SIG-M5 (cell line): ENCODE results near the gene MGMT.

ENCODE experiments used
- DNase-seq: peaks from one replicate; lab custom pipeline; 2025; lab: John Stamatoyannopoulos, UW

Gene MGMT

DNA sequence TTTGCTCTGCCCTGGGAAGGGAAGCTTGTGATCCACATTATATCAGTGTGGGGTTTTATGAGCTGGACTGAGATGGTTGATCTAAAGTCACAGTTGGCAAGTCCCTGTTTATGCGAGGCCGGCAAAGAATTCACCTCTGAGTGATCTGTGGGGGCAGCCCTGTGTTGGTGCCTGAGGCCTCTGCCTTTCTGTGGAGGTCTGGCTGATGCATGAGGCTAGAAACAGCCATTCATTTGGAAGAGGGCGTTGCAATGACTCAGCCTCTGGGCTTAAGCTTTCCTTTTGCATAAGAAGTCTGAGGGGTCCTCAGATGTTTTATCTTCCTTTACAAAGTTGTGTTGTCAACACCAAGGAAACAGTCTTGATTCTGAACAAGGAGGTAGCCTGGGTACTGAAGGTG, 126.9 kb downstream of the MGMT start:
- no peak for DNase-seq

DNA sequence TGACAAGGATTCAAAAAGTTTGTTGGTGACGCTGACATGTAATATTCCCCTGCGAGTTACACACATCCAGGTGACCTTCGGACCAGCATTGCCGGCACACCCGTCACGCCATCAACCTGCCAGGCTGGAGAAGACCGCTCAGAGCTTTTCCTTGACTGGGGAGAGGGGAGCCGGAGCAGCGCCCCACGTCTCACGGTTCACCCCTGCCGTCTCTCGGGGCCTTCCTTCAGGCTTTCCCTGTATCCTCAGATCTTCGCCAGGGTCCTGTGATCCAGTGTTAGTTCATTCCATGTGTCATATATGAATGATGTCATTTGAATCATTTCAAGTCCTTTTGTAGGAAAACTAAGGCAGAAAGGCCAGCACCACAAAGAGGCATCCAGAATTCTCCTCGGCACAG, 127.8 kb downstream of the MGMT start:
- DNase-seq: no peak

DNA sequence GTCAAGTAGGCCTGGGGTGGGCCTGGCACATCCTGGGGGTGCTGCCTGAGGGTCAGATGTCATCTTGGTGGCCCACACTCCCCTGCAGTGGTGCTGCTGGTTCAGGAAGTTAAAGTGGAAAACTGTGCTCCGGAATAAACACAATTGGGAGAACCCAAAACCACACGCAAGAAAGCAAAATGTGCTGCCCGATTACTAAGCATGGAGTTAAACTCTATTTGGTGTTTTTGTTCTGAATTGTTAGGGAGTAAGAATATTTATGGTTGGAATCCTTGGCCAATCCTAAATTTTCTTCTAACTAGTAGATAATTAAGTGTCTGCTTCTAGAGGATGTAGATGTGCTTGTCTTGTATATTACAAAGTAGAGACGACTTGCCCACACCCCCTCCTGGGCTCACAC, 131.4 kb downstream of the MGMT start:
- no peak for DNase-seq

DNA sequence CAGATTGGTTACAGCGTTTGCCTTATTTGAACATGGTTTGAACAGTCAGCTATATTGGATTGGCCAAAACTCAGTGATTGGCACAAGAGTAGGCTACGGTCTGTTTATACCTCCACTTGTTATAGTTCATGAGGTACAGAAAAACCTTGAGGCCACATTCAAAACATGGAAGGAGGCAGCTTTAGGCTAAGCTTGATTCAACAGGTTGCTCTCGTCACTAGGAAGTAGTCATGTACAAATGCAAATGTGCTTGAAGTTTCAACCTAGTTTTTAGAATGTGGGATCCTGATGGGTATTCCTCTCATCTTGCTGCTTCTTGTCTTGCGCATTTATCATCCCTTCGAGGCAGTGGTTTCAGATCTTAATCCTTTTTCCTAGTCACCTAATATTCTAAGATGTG, 132.1 kb downstream of the MGMT start:
- no peak for DNase-seq

DNA sequence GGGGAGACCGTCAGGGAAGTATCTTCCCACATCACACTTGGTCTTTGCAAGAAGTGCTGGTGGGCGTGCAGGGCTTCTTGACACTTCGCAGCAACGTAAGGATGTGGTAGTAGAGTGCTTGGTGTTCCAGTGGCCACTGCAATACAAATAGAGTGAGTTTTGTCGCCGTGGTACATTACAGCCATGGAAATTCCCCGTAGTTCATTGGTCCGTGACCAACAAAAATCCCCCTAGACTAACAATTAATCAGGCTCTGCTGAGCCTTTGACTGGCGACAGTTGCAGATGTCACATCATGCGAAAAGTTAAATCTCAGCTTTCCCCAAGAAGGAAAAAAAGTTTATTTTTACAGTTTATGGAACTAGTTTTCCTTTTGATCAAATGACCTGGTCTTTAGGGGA, 134.7 kb downstream of the MGMT start:
- no peak for DNase-seq

DNA sequence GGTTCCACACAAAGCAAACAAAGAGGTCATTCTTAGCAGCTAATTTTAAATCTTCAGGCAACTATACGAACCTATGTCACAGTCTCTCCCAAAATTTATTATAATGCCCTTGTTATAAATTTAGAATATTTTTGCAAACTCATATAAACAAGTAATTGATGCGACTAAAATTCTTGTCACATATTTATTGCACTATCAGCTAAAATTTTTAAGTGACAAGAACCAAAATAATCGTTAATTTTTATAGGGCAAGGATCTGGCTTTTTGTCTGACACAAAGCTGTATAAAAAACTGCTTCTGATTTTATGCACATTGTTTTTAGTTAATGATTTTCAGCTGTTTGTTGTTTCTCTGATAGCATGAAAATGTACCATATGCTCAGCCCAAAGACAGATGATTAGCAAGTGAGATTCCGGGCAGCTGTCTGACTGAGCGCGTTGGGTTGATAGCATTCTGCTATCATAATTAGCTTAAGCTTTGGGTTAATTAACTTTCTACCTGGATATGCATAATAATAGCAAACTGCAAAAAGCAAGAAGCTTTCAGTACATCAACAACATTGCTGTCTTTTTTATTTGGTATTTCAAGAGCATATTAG, 136.0 kb downstream of the MGMT start:
- no peak for DNase-seq

DNA sequence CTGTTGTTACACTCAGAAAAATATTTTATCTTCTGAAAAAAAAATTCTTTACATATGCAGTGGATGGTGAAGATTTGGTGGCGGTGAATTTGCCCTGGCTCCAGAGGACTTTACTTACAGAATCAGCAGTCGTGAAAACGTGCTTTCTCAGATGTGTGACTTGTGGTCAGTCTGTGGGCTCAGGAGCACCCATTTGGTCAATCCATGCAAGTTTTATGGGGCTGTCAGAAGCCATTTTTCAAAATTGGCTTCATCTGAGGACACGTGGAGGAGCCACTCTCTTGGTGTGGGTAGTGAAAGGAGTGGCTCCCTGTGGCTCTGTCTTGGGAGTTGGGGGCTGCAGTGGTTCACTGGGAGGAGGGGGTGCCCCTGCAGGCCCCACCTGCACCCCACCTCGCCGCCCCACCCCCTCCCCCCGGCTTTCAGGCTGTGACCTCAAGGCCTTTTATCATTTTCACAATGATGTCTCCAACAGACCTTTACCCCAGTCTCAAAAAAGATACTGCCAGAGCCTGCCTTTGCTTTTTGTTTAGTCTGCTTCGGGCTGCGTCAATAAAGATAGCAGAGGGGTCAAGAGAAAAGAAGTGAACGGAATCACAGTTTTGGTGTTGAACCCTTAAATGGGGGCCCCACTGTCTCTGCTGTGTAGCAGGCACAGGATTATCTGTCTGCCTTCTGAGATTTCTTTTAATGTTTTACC, 137.4 kb downstream of the MGMT start:
- DNase-seq: no peak

DNA sequence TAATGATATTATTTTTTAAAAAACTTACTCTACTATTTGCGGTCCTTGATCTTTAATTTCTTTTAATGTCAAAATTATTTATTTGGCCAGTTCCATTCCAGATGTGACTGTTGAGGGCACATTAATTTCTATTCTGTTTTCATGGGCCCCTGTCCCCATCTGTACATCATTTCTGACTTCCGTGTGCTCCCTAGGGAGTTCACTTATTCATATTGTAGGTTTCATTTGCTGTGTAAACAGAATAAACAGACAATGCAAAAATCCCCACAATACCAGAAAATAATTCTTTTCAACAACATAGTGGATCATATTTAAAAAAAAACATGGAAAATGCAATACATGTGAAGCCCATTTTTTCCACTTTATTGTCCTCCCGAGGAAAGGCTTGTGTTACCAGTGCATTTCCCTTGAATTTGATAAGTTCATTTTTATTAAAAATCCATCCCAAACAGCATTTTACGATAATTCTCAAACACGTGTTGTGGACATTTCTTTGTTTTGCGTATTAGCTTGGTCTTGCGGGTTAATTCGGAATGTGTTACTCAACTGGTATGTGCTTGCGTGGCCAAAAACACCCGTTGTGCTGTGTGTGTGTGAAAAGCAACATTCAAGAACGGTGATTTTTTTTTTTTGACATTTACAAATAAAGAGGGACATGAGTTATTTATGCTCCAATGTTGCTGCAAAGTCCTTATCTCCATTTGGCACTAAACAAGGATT, 138.4 kb downstream of the MGMT start:
- DNase-seq: no peak

DNA sequence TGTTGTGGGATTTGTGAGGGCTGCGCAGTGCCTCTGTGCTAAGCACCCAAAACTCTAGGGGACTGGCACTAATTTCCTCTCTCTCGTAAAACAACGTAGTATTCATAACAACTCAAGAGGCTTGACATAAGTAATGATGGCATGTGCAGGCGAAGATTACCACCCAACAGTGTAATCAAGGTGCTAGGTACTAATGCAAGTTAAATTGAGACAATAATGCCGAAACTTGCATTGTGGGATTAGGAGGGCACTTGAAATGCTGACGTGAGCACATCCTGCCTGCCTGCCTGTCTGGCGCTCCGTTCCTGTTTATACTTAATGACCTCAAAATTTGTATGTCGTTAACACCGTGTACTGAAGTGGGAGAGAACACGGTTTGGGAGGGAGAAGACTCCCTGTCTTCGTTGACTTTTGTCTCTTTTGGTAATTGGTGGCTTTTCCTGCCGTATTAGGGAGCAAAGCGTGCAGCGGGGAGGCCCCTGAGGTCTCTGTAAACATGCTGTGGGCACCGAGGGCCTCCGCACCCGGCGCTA, 139.0 kb downstream of the MGMT start:
- no peak for DNase-seq

DNA sequence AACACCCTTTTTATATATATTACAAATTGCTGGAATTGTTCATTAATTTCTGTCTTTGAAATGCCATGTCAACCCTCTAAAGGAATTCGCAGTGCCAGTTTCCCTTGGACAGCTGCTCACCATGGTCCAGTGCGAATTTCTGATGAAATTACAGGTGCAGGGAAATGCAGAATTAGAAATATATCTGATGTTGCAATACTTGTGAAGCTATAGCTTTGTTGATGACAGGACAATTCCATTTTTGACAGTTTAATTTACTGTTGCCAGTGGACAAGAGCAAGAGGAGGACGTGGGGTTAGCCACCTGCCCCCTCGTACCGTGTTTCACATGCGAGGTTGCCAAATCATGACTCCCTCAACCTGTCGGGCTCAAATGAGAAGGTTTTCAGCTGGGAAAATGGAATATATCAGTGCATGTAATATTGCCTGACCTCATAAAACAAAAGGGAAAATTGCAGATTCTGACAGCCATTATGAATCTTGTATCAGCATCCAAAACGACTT, 140.6 kb downstream of the MGMT start:
- no peak for DNase-seq

DNA sequence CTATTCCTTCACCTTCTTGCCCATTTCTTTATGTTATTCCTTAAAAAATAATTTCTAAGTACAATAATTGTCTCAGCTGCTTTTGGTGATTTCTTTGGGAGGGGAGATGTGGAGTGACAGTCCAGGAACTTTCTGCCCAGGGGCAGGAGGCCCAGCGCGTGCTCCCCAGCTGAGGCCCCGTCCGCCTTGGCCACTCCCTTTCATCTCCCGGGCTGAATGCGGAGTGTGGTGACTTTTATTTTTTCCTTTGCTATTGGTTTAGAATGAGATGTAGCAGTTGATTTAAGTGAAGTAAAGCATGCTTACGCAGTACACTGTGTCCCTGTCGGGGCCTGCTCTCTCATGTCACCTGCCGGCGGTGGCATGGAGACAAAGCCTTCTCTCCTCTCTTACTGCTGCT, 141.6 kb downstream of the MGMT start:
- no peak for DNase-seq

DNA sequence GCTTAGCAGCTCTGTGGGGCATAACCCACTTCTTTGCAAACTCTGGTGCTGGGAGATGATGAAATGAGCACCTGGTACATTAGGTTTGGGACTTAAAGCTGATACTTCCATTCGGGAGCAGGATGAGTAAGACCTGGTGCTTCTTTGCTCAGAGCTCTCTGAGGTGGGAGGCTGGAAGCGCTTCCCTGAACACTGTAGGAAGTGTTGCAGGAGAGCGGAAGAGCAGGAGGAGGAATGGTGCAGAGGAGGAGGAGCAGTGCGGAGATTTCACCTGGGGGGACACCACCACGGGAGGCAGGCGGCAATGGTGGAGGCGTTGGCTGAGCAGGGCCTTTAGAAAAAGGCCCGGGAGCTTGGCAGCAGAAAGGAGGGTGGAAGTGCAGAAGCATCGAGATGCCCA, 142.5 kb downstream of the MGMT start:
- no peak for DNase-seq

DNA sequence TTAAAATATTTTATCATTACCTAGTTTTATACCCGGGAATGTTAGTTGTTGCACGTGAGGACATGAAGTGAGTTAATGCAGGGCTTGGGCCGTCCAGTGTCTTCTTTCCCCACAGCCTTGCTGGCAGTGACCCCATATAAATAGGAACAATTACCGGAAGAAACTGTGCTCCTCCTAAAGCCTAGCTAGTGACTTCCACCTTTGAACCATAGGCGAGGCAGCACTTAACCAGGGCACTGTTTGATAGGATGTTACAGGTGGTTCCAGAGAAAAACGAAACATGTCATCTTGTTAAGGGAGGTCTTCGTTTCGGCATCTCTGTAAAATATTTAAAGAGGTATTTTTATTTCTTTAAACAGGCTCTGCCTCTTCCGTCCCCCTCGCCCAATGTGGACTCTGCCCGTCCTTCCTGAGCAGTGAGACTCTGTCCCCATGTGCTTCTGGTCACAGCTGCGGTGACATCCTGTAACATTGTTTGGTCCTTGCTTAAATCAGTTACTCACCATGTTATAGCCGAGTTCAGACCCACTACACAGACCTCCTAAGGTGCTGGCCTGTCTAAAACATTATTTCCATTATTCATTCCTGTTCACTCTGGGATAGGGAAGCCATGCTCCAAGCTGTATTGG, 145.6 kb downstream of the MGMT start:
- no peak for DNase-seq

DNA sequence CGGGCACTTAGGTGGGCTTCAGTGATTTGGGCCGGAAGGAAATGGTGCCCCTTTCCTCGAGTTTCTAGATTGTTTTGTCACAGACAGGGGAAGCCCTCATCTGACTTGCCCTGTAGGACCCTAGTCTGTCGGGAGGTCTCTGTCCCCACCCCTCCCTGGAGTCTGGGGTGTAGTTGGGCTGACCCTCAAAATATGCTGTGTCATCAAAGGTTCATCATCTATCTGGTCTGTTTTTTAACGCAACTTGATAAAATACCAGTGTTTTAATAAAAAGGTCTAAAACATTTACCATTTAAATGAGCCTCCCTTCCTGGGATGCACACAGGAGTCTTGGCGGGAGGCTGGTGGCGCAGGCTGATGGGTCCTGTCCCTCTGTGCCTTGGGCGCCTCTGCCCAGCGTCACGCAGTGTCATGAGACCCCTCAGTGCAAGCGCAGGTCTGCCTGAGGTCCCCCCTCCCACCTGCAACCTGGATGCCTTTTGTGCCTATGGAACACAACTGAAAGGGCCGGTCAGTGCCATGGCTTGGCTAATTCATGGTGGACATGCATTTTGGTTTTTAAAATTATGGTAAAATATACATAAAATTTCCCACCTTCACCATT, 146.4 kb downstream of the MGMT start:
- DNase-seq: no peak

DNA sequence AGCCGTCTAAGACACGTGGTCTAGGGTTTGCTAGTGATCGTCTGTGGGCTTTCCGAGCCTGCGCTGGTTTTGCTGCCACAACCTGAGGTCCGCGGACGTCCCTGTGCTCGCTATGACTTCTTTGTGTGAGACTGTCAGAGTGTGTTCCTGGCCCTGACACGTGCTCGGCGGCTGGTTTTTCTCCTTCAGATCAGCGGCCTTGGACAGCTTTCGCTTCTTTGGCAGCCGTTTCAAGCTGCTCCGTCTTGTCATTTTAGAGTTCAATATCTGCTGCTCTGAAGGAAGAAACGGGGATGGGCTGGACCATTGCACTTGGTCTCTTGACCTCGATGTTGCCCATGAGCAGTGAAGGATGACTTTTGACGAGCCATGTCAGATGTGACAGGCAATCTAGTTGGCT, 147.3 kb downstream of the MGMT start:
- no peak for DNase-seq

DNA sequence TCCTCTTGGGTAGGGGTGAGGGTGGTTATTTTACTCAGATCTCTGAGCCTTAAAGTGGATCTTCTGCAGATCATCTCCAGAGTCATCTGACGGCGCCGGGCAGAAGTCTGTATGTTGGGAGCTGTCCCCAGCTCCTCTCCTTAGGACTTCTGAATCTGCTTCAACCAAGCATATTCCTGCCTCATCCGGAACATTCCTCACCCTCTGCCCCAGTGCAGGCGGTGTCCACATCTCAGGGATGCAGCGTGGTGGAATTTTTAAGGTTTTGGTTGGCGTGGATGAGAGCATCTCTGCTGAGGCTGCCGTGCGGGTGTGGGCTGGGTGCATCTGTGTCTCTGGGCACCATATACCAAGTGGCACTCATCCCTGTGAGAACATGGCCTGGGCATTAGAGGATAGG, 148.3 kb downstream of the MGMT start:
- DNase-seq: no peak

DNA sequence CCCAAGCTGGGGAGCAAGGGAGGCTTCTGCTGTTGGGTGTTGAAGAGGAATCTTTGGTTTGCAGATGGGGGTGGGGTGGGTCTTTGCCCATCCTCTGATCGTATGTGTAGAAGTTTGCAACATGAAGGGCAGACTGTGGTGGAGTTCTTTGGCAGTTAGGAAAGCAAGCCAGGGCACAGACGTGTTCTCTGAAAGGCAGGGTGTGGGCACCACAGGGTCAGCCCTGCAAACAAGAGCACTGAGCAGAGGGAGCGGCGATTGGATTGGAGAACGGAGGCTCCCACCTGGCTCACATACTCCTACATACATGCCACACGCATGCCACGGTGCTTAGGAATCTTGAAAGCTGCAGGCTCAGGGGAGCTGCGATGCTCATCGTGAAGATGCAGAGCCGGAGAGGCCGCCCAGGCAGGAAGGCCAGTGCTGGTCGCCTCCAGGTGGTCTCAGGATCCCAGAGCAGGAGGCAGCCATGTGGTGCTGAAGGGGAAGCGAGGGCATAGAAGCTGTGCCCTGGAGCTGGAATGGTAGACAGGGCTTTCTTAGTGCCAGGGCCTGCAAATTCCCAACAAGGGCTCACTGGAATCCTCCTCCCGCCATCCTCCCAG, 149.0 kb downstream of the MGMT start:
- no peak for DNase-seq

DNA sequence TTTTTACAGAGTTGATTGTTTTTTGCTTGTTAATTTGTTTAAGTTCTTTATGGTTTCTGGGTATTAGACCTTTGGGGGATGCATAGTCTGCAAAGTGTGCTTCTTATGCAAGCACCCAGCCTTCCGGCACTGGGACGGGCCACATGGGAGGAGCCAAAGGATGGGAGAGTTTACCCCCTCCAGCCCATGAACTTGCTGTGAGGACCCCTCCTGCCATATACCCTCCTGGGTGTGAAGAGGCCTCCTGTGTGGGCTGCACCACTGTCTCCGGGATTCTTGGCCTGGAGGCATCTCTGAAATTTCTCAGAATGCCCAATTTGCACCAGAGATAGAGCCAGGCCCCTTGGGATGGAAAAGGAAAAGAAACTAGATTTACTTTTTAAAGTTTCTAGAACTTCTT, 150.7 kb downstream of the MGMT start:
- no peak for DNase-seq

DNA sequence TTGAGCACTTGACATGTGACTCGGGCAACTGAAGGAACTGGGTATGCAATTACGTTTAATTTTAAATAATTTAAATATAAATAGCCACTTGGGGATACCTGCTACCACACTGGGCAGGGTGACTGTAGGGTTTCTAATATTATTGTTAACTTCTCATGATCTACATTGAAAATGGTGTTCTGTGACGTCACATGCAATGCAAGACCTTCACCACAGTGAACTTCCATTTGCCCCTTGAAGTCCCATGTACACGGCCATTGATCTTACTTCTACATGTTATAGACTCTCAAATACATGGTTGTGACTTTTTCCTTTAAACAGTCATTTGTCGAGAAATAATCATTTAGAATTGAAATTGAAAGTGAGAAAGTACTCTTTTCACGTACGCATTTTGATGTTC, 154.0 kb downstream of the MGMT start:
- DNase-seq: no peak

DNA sequence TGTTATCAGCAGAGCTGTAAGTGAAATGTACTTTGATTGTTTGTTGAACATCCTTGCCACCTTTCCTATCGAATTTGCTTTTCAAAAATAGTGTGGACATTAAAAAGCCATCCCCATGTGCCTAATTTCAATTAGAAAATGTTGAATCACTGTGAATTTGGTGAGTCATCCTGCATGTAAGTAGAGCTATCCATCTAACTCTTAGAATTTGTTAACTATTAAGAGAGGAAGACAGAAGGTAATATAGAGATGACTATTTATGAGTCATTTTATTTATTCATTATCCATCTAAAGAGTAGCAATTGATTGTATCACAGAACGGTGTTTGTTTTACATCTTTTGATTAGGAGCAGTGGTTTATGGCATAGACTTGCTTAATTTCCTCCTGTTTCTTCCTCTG, 154.7 kb downstream of the MGMT start:
- DNase-seq: no peak

DNA sequence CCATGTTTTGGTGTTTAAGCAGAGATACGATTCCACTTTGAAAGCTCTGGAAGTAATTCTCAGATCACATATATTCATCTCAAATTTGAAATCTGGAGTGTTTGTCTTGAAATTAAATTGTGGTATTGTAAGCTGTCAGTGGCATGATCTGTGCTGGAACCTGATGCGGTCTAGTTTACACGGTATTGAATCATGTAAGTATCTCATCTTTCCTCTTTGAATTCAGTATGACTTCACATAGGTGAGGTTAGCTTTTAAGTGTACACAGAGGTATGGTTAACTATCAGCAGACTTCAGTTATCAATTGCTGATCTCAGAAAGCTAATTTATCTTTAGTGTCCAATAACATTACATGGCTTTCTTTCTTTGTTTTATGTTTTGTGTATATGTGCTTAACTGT, 155.2 kb downstream of the MGMT start:
- DNase-seq: no peak

DNA sequence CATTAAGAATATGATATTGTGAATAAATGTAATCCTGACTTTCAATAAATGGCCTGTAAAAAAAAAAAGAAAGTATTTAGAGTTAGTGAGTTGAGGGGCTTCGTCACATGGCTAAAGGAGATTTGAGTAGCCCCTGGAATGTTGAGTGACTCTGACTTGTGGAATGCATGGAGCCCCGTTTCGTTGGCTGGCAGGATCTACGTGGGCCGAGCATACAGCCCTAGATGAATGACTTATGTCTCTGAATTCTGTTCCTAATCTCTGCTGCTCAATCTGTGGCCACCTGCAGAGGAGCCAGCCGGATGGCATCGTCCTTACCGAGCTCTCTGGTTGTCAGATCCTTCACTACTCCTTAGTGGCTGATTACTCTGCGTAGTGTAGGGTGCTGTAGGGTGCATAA, 155.7 kb downstream of the MGMT start:
- no peak for DNase-seq
